DND-41 (cell line): ENCODE measurements around the gene HOXD12.

ENCODE experiments used
- ATAC-seq: fragments of 200-7000 bp; cut with Tn5 transposase; 3 replicates; pipeline ENCODE4 v1.9.1; 2021; ENCODE audit warnings: low read depth; ENCODE audit not compliant: insufficient read depth
- DNase-seq: peaks from one replicate; pipeline ENCODE4 v3.0.0-alpha.2; 2020
- H2AFZ ChIP-seq: 2 replicates; pipeline ENCODE4 v1.6.0; 2012; ENCODE audit warnings: low read depth, low read length
- H3K27ac ChIP-seq: 2 replicates; pipeline ENCODE4 v1.5.1; 2012; ENCODE audit warnings: low read length, inconsistent platforms
- H3K27me3 ChIP-seq: fragments of 200-600 bp; sonication (generic); 2 replicates; pipeline ENCODE4 v1.6.0; 2012; ENCODE audit warnings: low read length, mild to moderate bottlenecking, inconsistent platforms; ENCODE audit not compliant: insufficient read depth, poor library complexity
- H3K36me3 ChIP-seq: 2 replicates; pipeline ENCODE4 v1.5.1; 2012; ENCODE audit warnings: low read length, inconsistent platforms; ENCODE audit not compliant: insufficient read depth
- H3K4me1 ChIP-seq: 2 replicates; pipeline ENCODE4 v1.5.1; 2012; ENCODE audit warnings: mild to moderate bottlenecking, low read length; ENCODE audit not compliant: insufficient read depth
- H3K4me2 ChIP-seq: 2 replicates; pipeline ENCODE4 v1.6.0; 2012; ENCODE audit warnings: mild to moderate bottlenecking, moderate library complexity, low read length, inconsistent platforms; ENCODE audit not compliant: insufficient read depth
- H3K4me3 ChIP-seq, 2 experiments: fragments of 200-600 bp in 1 of 2; shearing (Covaris generic) in 1 of 2; 2 replicates each; pipeline ENCODE4 v1.5.1; 2012 to 2016; ENCODE audit warnings: inconsistent platforms in 2 of 2, low read length in 2 of 2, mild to moderate bottlenecking in 2 of 2, low read depth in 1 of 2, moderate library complexity in 1 of 2
- H3K79me2 ChIP-seq: 2 replicates; pipeline ENCODE4 v1.6.0; 2012; ENCODE audit warnings: low read length, inconsistent platforms; ENCODE audit not compliant: insufficient read depth
- H3K9ac ChIP-seq: 2 replicates; pipeline ENCODE4 v1.6.0; 2012; ENCODE audit warnings: low read depth, mild to moderate bottlenecking, inconsistent platforms, low read length, moderate library complexity
- H3K9me3 ChIP-seq: 2 replicates; pipeline ENCODE4 v1.5.1; 2012; ENCODE audit warnings: low read length, moderate library complexity, mild to moderate bottlenecking, inconsistent platforms; ENCODE audit not compliant: insufficient read depth, severe bottlenecking
- H4K20me1 ChIP-seq: 2 replicates; pipeline ENCODE4 v1.6.0; 2012; ENCODE audit warnings: low read length; ENCODE audit not compliant: insufficient read depth
- CTCF ChIP-seq: IDR thresholded peaks from 2 replicates; pipeline ENCODE4 v1.5.1; 2012; ENCODE audit warnings: borderline replicate concordance, low read length, moderate library complexity, mild to moderate bottlenecking; ENCODE audit not compliant: poor library complexity, severe bottlenecking; ENCODE audit errors: extremely low read depth
- EZH2 ChIP-seq: IDR thresholded peaks from 3 replicates; pipeline ENCODE4 v1.6.1; 2012; ENCODE audit warnings: borderline replicate concordance, low read depth, mild to moderate bottlenecking, moderate library complexity, low read length, inconsistent platforms; ENCODE audit not compliant: severe bottlenecking

HOXD12 gene

GRCh38 chr2:176084611-176085119 lies 14.9 kb upstream of the HOXD12 start:
- Histone ChIP-seq H3K4me2 (no peak overlapping the region), H3K9me3 (no peaks in the 10 kb centered on the region), H3K36me3 (no peaks in the 10 kb centered on the region), H4K20me1 (no peaks in the 10 kb centered on the region), H3K27ac (no peak overlapping the region), H3K27me3 (no peaks in the 10 kb centered on the region), H3K4me3 (no peak overlapping the region), H3K4me1 (peaks cover 9% of the 10 kb centered on the region), H3K9ac (no peak overlapping the region), H3K79me2 (no peaks in the 10 kb centered on the region), H2AFZ (no peak overlapping the region)
- TF ChIP-seq CTCF: no peak
- TF ChIP-seq EZH2: no peak
- ATAC-seq: no peak
- DNase-seq: no peak

DNA sequence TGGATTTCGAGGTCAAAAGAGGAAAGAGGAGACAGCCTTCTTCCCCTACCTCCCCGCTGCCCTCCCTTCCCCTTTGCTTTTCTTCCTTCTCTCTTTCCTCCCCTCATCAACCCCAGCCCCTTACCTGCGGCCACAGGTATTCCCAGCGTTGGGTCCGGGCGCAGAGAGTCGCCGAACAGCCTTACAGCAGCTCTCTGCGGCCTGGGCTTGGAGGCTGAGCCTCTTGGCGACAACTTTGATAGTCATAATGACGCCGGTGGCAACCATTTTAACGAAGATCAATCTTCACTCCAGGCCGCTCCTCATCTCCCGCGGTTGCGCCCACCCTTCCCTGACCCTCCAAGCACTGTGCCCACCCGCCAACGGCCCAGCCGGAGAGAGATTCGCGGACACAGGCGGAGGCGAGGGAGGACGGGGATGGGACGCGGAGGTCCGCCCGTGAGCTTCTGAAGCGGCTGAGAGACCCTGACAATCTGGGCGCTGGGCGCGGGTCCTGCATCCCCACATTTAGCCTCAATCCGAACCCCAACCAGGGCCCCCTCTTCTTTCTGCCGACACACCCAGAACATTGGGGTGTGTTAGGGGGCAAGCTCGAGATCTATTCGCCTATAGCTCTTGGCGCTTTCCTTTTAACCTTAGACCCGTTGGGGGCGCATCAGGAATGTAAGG lies 14.3 kb upstream of the HOXD12 start:
- no peak overlapping the region for H3K4me2 ChIP-seq
- no peaks in the 10 kb centered on the region for H3K79me2 ChIP-seq
- no peaks in the 10 kb centered on the region for H4K20me1 ChIP-seq
- TF ChIP-seq EZH2 (no peak), CTCF (no peak)
- no peak for DNase-seq
- H3K4me3 ChIP-seq: no peak overlapping the region
- H3K9me3 ChIP-seq: no peaks in the 10 kb centered on the region
- peaks cover 9% of the 10 kb centered on the region for H3K4me1 ChIP-seq
- no peak overlapping the region for H3K27ac ChIP-seq
- no peak overlapping the region for H3K9ac ChIP-seq
- ATAC-seq: no peak
- no peaks in the 10 kb centered on the region for H3K27me3 ChIP-seq
- no peaks in the 10 kb centered on the region for H3K36me3 ChIP-seq
- no peak overlapping the region for H2AFZ ChIP-seq

- peak; percentile 79 for TF ChIP-seq CTCF
- TF ChIP-seq EZH2: no peak
- Histone ChIP-seq H3K9ac (no peak overlapping the region), H3K4me2 (no peak overlapping the region), H3K36me3 (no peaks in the 10 kb centered on the region), H3K4me1 (peaks cover 9% of the 10 kb centered on the region), H3K27me3 (no peaks in the 10 kb centered on the region), H3K4me3 (no peak overlapping the region), H3K79me2 (no peaks in the 10 kb centered on the region), H2AFZ (peak overlapping the region; percentile 64), H3K9me3 (no peaks in the 10 kb centered on the region), H4K20me1 (no peaks in the 10 kb centered on the region), H3K27ac (no peak overlapping the region)
- DNase-seq (peak; percentile 50), ATAC-seq (peak; percentile 60)
Observed at GRCh38 chr2:176085861-176086771, 13.5 kb upstream of the HOXD12 start.
